GM23338 (cell line): ENCODE data around the gene CHI3L1. TPM values are rescaled to one million over a fixed set of nuclear protein-coding genes. Genes with fewer than 3 reads are reported as not detected.

Experiments
- ATAC-seq: fragments of 200-7000 bp; cut with Tn5 transposase; 3 replicates; pipeline ENCODE4 v1.9.1; 2020
- DNase-seq: peaks from one replicate; pipeline ENCODE4 v3.0.0-alpha.2; 2015; ENCODE audit warnings: low spot score
- H2AFZ ChIP-seq: fragments of 200-600 bp; sonication (generic); 2 replicates; pipeline ENCODE4 v1.8.0; 2016; ENCODE audit warnings: antibody characterized with exemption, mild to moderate bottlenecking, moderate library complexity
- H3F3A ChIP-seq: fragments of 200-600 bp; sonication (generic); replicated peaks from 2 replicates; pipeline ENCODE4 v1.8.0; 2017; ENCODE audit warnings: antibody characterized with exemption, mixed run types, low read depth
- H3K27ac ChIP-seq: fragments of 200-600 bp; sonication (generic); 2 replicates; pipeline ENCODE4 v1.6.1; 2016; ENCODE audit warnings: low read depth
- H3K27me3 ChIP-seq: fragments of 200-600 bp; sonication (generic); 2 replicates; pipeline ENCODE4 v1.8.0; 2016; ENCODE audit warnings: mild to moderate bottlenecking, mixed run types, moderate library complexity; ENCODE audit not compliant: insufficient read depth
- H3K36me3 ChIP-seq: fragments of 200-600 bp; sonication (generic); 2 replicates; pipeline ENCODE4 v1.8.0; 2016; ENCODE audit warnings: mild to moderate bottlenecking; ENCODE audit not compliant: insufficient read depth
- H3K4me1 ChIP-seq: fragments of 200-600 bp; sonication (generic); 2 replicates; pipeline ENCODE4 v1.8.0; 2016; ENCODE audit warnings: mild to moderate bottlenecking, moderate library complexity; ENCODE audit not compliant: insufficient read depth
- H3K4me2 ChIP-seq: fragments of 200-600 bp; sonication (generic); 2 replicates; pipeline ENCODE4 v1.7.1; 2017; ENCODE audit warnings: mixed run types
- H3K4me3 ChIP-seq: fragments of 200-600 bp; sonication (generic); 2 replicates; pipeline ENCODE4 v1.6.1; 2016; ENCODE audit warnings: mixed run types
- H3K79me2 ChIP-seq: fragments of 200-600 bp; sonication (generic); replicated peaks from 2 replicates; pipeline ENCODE4 v1.8.0; 2017; ENCODE audit warnings: mild to moderate bottlenecking; ENCODE audit not compliant: insufficient read depth
- H3K9me2 ChIP-seq: fragments of 200-600 bp; sonication (generic); 2 replicates; pipeline ENCODE4 v1.8.0; 2017; ENCODE audit not compliant: insufficient read depth
- H4K20me1 ChIP-seq: fragments of 200-600 bp; sonication (generic); replicated peaks from 2 replicates; pipeline ENCODE4 v1.8.0; 2017; ENCODE audit warnings: mild to moderate bottlenecking; ENCODE audit not compliant: insufficient read depth
- H3K27ac Mint-ChIP-seq: 2 replicates; pipeline ENCODE4 v1.8.0; 2020; ENCODE audit warnings: inconsistent platforms, mild to moderate bottlenecking, moderate library complexity, mixed read lengths
- H3K27me3 Mint-ChIP-seq: 3 replicates; pipeline ENCODE4 v1.8.0; 2022; ENCODE audit warnings: low read depth, mild to moderate bottlenecking, moderate library complexity, mixed read lengths, inconsistent platforms; ENCODE audit not compliant: insufficient read depth, poor library complexity
- H3K36me3 Mint-ChIP-seq: 3 replicates; pipeline ENCODE4 v1.8.0; 2021; ENCODE audit warnings: low read depth, mild to moderate bottlenecking, inconsistent platforms, moderate library complexity, mixed read lengths
- H3K4me1 Mint-ChIP-seq: 3 replicates; pipeline ENCODE4 v1.8.0; 2020; ENCODE audit warnings: mild to moderate bottlenecking, inconsistent platforms, mixed read lengths
- H3K4me3 Mint-ChIP-seq: 3 replicates; pipeline ENCODE4 v1.8.0; 2021; ENCODE audit warnings: moderate library complexity, mild to moderate bottlenecking, inconsistent platforms, mixed read lengths
- H3K9me3 Mint-ChIP-seq: 3 replicates; pipeline ENCODE4 v1.8.0; 2020; ENCODE audit warnings: moderate library complexity, mild to moderate bottlenecking, inconsistent platforms, mixed read lengths
- CTCF ChIP-seq, 2 experiments: fragments of 200-600 bp in 1 of 2; sonication (generic) in 1 of 2; conservative IDR thresholded peaks; 2 replicates each; pipeline versions ENCODE4 v1.5.1 to v1.6.1; 2016 to 2017; ENCODE audit warnings: antibody characterized with exemption in 2 of 2, low read depth in 2 of 2, mild to moderate bottlenecking in 2 of 2, moderate library complexity in 1 of 2
- EZH2 ChIP-seq: fragments of 200-600 bp; sonication (generic); IDR thresholded peaks from one replicate; pipeline ENCODE4 v1.8.0; 2017; ENCODE audit warnings: antibody characterized with exemption, mild to moderate bottlenecking, low read depth; ENCODE audit not compliant: unreplicated experiment
- EZH2phosphoT487 ChIP-seq: fragments of 200-600 bp; sonication (generic); IDR thresholded peaks from one replicate; pipeline ENCODE4 v1.8.1; 2018; ENCODE audit warnings: antibody characterized with exemption; ENCODE audit not compliant: unreplicated experiment
- REST ChIP-seq: IDR thresholded peaks from one replicate; pipeline ENCODE4 v1.6.1; 2018; ENCODE audit warnings: antibody characterized with exemption; ENCODE audit not compliant: unreplicated experiment
- STAT1 ChIP-seq: IDR thresholded peaks from one replicate; pipeline ENCODE4 v1.6.1; 2016; ENCODE audit warnings: antibody characterized with exemption; ENCODE audit not compliant: unreplicated experiment
- ZNF114 ChIP-seq: fragments of 250-450 bp; sonication (Bioruptor Pico); IDR thresholded peaks from 2 replicates; pipeline ENCODE4 v1.5.0; 2020; ENCODE audit warnings: mild to moderate bottlenecking, moderate library complexity
- ZNF331 ChIP-seq: fragments of 250-450 bp; sonication (Bioruptor Pico); IDR thresholded peaks from 2 replicates; pipeline ENCODE4 v1.5.0; 2020; ENCODE audit warnings: low read depth, mild to moderate bottlenecking, moderate library complexity
- ZNF462 ChIP-seq: fragments of 250-450 bp; sonication (Bioruptor Pico); IDR thresholded peaks from 2 replicates; pipeline ENCODE4 v1.5.0; 2020; ENCODE audit warnings: mild to moderate bottlenecking, moderate library complexity
- polyA plus RNA-seq: library from polyadenylated mRNA; unstranded; fragments of >200 nt; fragmentation: Nextera tagmentation; extraction: Ambion mirVana; gene quantifications from 2 replicates; pipeline ENCODE4 v1.2.1, GENCODE V29; 2016
- total RNA-seq: library from RNA; depleted of rRNA; stranded (reverse); fragments of >200 nt; shearing (Covaris generic); gene quantifications from 2 replicates; pipeline ENCODE4 v1.2.3, GENCODE V29; 2014

Gene CHI3L1
- total and polyA plus RNA-seq, 2 experiments from 2014 or later: 0.76 TPM; not detected in 1

GRCh38 chr1:203166192-203166940, 20.1 kb downstream of the CHI3L1 start:
- Histone ChIP-seq H3K4me1 (no peaks in the 10 kb centered on the region), H3K79me2 (no peaks in the 10 kb centered on the region), H3K27me3 (no peaks in the 10 kb centered on the region), H3K36me3 (no peaks in the 10 kb centered on the region), H4K20me1 (no peaks in the 10 kb centered on the region), H3K4me2 (no peak overlapping the region), H3K27ac (no peak overlapping the region), H3K9me2 (no peaks in the 10 kb centered on the region), H3K4me3 (no peak overlapping the region), H2AFZ (no peak overlapping the region), H3F3A (no peaks in the 10 kb centered on the region)
- Mint-ChIP-seq H3K4me1 (peaks cover 2% of the 10 kb centered on the region; the same call in 1 of the 3 replicates), H3K36me3 (no peaks in the 10 kb centered on the region; the same call in 2 of the 3 replicates), H3K9me3 (no peaks in the 10 kb centered on the region), H3K27ac (no peak overlapping the region; the same call in 1 of the 2 replicates), H3K27me3 (peaks cover 10% of the 10 kb centered on the region), H3K4me3 (no peak overlapping the region)
- ATAC-seq (peak; percentile 79), DNase-seq (no peak)
- TF ChIP-seq STAT1 (no peak), EZH2 (no peak), ZNF114 (CRISPR knock-in tag) (no peak), REST (no peak), ZNF331 (CRISPR knock-in tag) (no peak), CTCF (conservative IDR thresholded peaks at IDR 0.05; ENCODE audit: low read depth in 2 of 2) (peak in 1 of 2 experiments; percentile 34; a peak in 1 of 4 replicates), EZH2phosphoT487 (no peak), ZNF462 (no peak)
